ENCODE measurements around the gene CD40LG.

CD40LG gene

DNA sequence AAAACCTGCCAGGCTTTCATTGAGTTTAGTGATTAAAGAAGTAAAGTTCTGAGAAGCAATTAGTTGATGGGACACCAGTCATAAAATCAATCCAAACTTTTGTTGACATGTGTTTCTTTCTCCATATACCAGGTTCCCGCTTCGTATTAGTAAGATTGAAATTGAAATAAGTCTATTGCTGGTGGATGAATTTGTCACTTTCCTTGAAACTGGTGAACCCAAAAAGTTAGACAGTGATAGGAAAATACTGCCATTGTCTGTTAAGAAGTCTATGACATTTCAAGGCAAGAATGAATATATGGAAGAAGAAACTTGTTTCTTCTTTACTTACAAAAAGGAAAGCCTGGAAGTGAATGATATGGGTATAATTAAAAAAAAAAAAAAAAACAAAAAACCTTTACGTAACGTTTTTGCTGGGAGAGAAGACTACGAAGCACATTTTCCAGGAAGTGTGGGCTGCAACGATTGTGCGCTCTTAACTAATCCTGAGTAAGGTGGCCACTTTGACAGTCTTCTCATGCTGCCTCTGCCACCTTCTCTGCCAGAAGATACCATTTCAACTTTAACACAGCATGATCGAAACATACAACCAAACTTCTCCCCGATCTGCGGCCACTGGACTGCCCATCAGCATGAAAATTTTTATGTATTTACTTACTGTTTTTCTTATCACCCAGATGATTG, at the start of gene CD40LG:
CD40LG (plus strand) TSS at position 482 of the 684 bp plus-strand sequence; CDS start at position 573, 91 bp downstream.
- H3K36me3 Mint-ChIP-seq (ENCODE audit: insufficient read depth) = peaks cover 4% of the 10 kb centered on the region
- peaks cover 25% of the 10 kb centered on the region for H3K4me1 Mint-ChIP-seq
- no peak within 1 kb of the TSS for H3K27ac Mint-ChIP-seq (ENCODE audit: low read depth)
- DNase-seq (ENCODE audit: low spot score in 2 of 2) = no peak
- H3K9me3 Mint-ChIP-seq = peaks cover 6% of the 10 kb centered on the region
- no peaks in the 10 kb centered on the region for H3K27me3 Mint-ChIP-seq
- no peak for ATAC-seq (replicated peaks; ENCODE audit: extremely low read depth, poor library complexity, severe bottlenecking)
- peak within 1 kb of the TSS; percentile 52 for H3K4me3 Mint-ChIP-seq

DNA sequence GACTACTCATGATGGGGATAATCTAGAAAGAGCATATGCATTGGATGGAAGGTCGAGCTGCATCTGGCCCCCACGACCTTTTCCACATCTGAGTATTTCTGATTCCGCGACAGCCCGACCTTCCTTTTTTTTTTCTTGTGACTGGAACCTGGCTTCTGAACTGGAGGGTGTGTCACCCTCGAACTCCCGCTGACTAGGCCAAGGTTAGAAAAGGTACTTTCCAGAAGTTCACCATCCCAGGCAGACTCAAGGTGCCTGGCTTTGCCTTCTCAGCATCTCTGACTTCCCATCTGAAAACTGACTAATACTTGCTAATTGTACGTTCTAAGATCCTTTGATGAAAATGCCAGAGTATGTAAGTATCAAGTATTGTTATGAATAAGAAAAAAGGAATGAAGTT, 49.3 kb upstream of the CD40LG start:
- DNase-seq (ENCODE audit: low spot score in 2 of 2) (no peak), ATAC-seq (replicated peaks; ENCODE audit: extremely low read depth, poor library complexity, severe bottlenecking) (no peak)
- no peaks in the 10 kb centered on the region for H3K27me3 Mint-ChIP-seq
- no peaks in the 10 kb centered on the region for H3K9me3 Mint-ChIP-seq
- H3K27ac Mint-ChIP-seq (ENCODE audit: low read depth) = no peak overlapping the region
- no peak overlapping the region for H3K4me3 Mint-ChIP-seq
- H3K4me1 Mint-ChIP-seq = peaks cover 14% of the 10 kb centered on the region
- peaks cover 2% of the 10 kb centered on the region for H3K36me3 Mint-ChIP-seq (ENCODE audit: insufficient read depth)

DNA sequence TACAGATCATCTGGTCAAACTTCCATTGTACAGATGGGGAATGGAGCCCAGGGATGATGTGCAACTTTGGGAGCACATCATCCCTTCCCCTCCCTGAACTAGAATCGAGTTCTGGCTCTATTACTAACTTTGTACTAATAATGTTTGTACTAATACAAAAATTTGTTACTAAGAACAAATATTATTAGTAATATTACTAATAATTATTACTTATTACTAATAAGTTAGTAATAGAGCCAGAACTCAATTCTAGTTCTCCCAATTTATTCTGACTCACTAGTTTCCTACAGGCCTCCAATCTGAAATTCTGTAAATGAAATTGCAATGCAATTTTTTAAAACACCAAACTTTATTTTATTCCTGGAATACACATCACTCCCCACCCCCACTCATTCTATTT, 47.9 kb upstream of the CD40LG start:
- no peak for DNase-seq (ENCODE audit: low spot score in 2 of 2)
- H3K4me3 Mint-ChIP-seq = no peak overlapping the region
- H3K27ac Mint-ChIP-seq (ENCODE audit: low read depth) = no peak overlapping the region
- peaks cover 16% of the 10 kb centered on the region for H3K4me1 Mint-ChIP-seq
- H3K27me3 Mint-ChIP-seq = no peaks in the 10 kb centered on the region
- H3K9me3 Mint-ChIP-seq = no peaks in the 10 kb centered on the region
- peaks cover 2% of the 10 kb centered on the region for H3K36me3 Mint-ChIP-seq (ENCODE audit: insufficient read depth)
- ATAC-seq (replicated peaks; ENCODE audit: extremely low read depth, poor library complexity, severe bottlenecking) = no peak

GRCh38 chrX:136607236-136607635, 40.7 kb upstream of the CD40LG start:
- DNase-seq (ENCODE audit: low spot score in 2 of 2) (no peak), ATAC-seq (replicated peaks; ENCODE audit: extremely low read depth, poor library complexity, severe bottlenecking) (no peak)
- no peaks in the 10 kb centered on the region for H3K9me3 Mint-ChIP-seq
- H3K36me3 Mint-ChIP-seq (ENCODE audit: insufficient read depth) = peaks cover 2% of the 10 kb centered on the region
- peaks cover 10% of the 10 kb centered on the region for H3K4me1 Mint-ChIP-seq
- H3K27me3 Mint-ChIP-seq = no peaks in the 10 kb centered on the region
- H3K27ac Mint-ChIP-seq (ENCODE audit: low read depth) = no peak overlapping the region
- H3K4me3 Mint-ChIP-seq = no peak overlapping the region

GRCh38 chrX:136608295-136608933, 39.5 kb upstream of the CD40LG start:
- ATAC-seq (replicated peaks; ENCODE audit: extremely low read depth, poor library complexity, severe bottlenecking) = peak; percentile 54
- no peaks in the 10 kb centered on the region for H3K36me3 Mint-ChIP-seq (ENCODE audit: insufficient read depth)
- DNase-seq (ENCODE audit: low spot score in 2 of 2) = no peak
- H3K4me1 Mint-ChIP-seq = peaks cover 4% of the 10 kb centered on the region
- H3K9me3 Mint-ChIP-seq = no peaks in the 10 kb centered on the region
- H3K4me3 Mint-ChIP-seq = no peak overlapping the region
- no peak overlapping the region for H3K27ac Mint-ChIP-seq (ENCODE audit: low read depth)
- H3K27me3 Mint-ChIP-seq = no peaks in the 10 kb centered on the region

- Mint-ChIP-seq H3K27me3 (no peaks in the 10 kb centered on the region), H3K4me1 (no peaks in the 10 kb centered on the region), H3K4me3 (no peak overlapping the region), H3K9me3 (no peaks in the 10 kb centered on the region), H3K27ac (ENCODE audit: low read depth) (no peak overlapping the region), H3K36me3 (ENCODE audit: insufficient read depth) (no peaks in the 10 kb centered on the region)
- no peak for DNase-seq (ENCODE audit: low spot score in 2 of 2)
- ATAC-seq (replicated peaks; ENCODE audit: extremely low read depth, poor library complexity, severe bottlenecking) = no peak
Measured at GRCh38 chrX:136616987-136617685, 30.8 kb upstream of the CD40LG start.

- peaks cover 15% of the 10 kb centered on the region for H3K4me1 Mint-ChIP-seq
- H3K9me3 Mint-ChIP-seq = peaks cover 5% of the 10 kb centered on the region
- H3K27ac Mint-ChIP-seq (ENCODE audit: low read depth) = no peak overlapping the region
- no peaks in the 10 kb centered on the region for H3K36me3 Mint-ChIP-seq (ENCODE audit: insufficient read depth)
- H3K4me3 Mint-ChIP-seq = no peak overlapping the region
- peak; percentile 34 for ATAC-seq (replicated peaks; ENCODE audit: extremely low read depth, poor library complexity, severe bottlenecking)
- no peaks in the 10 kb centered on the region for H3K27me3 Mint-ChIP-seq
- no peak for DNase-seq (ENCODE audit: low spot score in 2 of 2)
Measured at GRCh38 chrX:136619899-136620505, 28.0 kb upstream of the CD40LG start.

DNA sequence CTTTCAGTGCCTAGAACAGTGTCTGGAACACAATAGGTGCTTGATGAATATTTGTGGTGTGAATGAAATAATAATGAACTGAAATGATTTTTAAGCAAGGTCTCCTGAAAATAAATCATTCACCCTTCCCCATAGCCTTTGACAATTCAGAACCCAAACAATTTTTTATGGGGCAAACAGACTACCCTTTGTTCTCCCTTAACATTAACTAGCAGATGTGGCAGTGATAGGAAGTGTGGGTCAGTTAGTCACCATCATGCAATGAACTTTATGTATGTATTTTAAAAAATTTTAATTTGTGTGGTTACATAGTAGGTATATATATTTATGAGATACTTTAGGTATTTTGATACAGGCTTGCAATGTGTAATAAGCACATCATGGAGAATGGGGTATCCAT, 27.2 kb upstream of the CD40LG start:
- Mint-ChIP-seq H3K9me3 (peaks cover 5% of the 10 kb centered on the region), H3K4me3 (no peak overlapping the region), H3K27me3 (no peaks in the 10 kb centered on the region), H3K36me3 (ENCODE audit: insufficient read depth) (no peaks in the 10 kb centered on the region), H3K4me1 (peaks cover 17% of the 10 kb centered on the region), H3K27ac (ENCODE audit: low read depth) (no peak overlapping the region)
- ATAC-seq (replicated peaks; ENCODE audit: extremely low read depth, poor library complexity, severe bottlenecking) = no peak
- DNase-seq (ENCODE audit: low spot score in 2 of 2) = no peak

GRCh38 chrX:136622568-136622967, 25.4 kb upstream of the CD40LG start:
- Mint-ChIP-seq H3K4me3 (no peak overlapping the region), H3K9me3 (peaks cover 5% of the 10 kb centered on the region), H3K27ac (ENCODE audit: low read depth) (no peak overlapping the region), H3K27me3 (no peaks in the 10 kb centered on the region), H3K36me3 (ENCODE audit: insufficient read depth) (peaks cover 2% of the 10 kb centered on the region), H3K4me1 (peaks cover 29% of the 10 kb centered on the region)
- ATAC-seq (replicated peaks; ENCODE audit: extremely low read depth, poor library complexity, severe bottlenecking) = no peak
- no peak for DNase-seq (ENCODE audit: low spot score in 2 of 2)

- Mint-ChIP-seq H3K27ac (ENCODE audit: low read depth) (no peak overlapping the region), H3K4me1 (peaks cover 32% of the 10 kb centered on the region)
Measured at GRCh38 chrX:136623396-136623795, 24.6 kb upstream of the CD40LG start.

DNA sequence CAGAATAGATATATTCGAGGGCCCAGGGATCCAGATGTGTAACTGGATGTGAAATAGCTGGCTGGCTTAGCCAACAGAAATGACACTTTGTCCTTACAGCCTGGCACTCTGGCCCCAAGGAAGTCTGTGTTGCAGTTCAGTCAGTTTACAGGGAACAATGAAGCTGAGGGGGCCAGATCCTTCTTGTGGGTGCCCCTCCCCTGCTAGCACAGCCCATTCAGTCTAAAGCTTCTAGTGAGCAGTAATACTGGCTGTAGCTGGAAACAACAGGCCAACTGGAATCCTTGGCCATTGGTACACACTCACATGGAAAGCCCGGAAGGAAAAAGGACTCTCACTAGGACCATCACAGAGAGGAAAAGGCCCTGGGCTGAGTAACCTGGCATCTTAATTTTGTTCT, 22.7 kb upstream of the CD40LG start:
- ATAC-seq (replicated peaks; ENCODE audit: extremely low read depth, poor library complexity, severe bottlenecking) = no peak
- H3K36me3 Mint-ChIP-seq (ENCODE audit: insufficient read depth) = peaks cover 2% of the 10 kb centered on the region
- no peaks in the 10 kb centered on the region for H3K27me3 Mint-ChIP-seq
- peaks cover 43% of the 10 kb centered on the region for H3K4me1 Mint-ChIP-seq
- H3K27ac Mint-ChIP-seq (ENCODE audit: low read depth) = no peak overlapping the region
- H3K9me3 Mint-ChIP-seq = peaks cover 5% of the 10 kb centered on the region
- no peak for DNase-seq (ENCODE audit: low spot score in 2 of 2)
- H3K4me3 Mint-ChIP-seq = no peak overlapping the region

More at GRCh38 chrX:136623396-136623795, 24.6 kb upstream of the CD40LG start:
- H3K36me3 Mint-ChIP-seq (ENCODE audit: insufficient read depth) = peaks cover 2% of the 10 kb centered on the region
- DNase-seq (ENCODE audit: low spot score in 2 of 2) = no peak
- ATAC-seq (replicated peaks; ENCODE audit: extremely low read depth, poor library complexity, severe bottlenecking) = no peak
- H3K9me3 Mint-ChIP-seq = peaks cover 5% of the 10 kb centered on the region
- H3K27me3 Mint-ChIP-seq = no peaks in the 10 kb centered on the region
- H3K4me3 Mint-ChIP-seq = no peak overlapping the region

- Mint-ChIP-seq H3K4me1 (peaks cover 53% of the 10 kb centered on the region), H3K27me3 (no peaks in the 10 kb centered on the region)
Measured at GRCh38 chrX:136626237-136626636, 21.7 kb upstream of the CD40LG start.

More at GRCh38 chrX:136626237-136626636, 21.7 kb upstream of the CD40LG start:
- H3K36me3 Mint-ChIP-seq (ENCODE audit: insufficient read depth) = peaks cover 2% of the 10 kb centered on the region
- no peak overlapping the region for H3K27ac Mint-ChIP-seq (ENCODE audit: low read depth)
- DNase-seq (ENCODE audit: low spot score in 2 of 2) (no peak), ATAC-seq (replicated peaks; ENCODE audit: extremely low read depth, poor library complexity, severe bottlenecking) (no peak)
- H3K9me3 Mint-ChIP-seq = peaks cover 5% of the 10 kb centered on the region
- peak overlapping the region; percentile 25 for H3K4me3 Mint-ChIP-seq
